ENCODE measurements around the gene EFNB1.

Gene EFNB1

DNA sequence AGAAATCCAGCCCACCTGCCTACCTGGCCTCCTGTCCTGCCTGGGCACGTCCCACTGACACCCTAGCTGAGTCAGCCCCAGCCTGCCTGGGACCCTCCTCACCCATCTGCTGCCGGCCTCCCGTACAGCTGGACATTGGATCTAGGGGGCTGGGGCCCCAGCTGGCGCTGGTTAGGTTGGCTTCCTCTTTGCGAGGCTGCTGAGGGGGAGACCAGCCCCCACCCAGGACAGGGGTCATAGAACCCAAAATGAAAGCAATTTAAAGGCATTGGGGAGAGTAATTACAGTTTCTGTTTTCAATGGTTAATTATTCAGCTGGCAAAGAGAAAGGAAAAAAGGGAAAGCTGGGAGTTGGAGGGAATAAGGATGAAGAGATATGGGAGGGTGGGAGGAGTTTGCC lies 15.8 kb downstream of the EFNB1 start:
- no peak for DNase-seq

DNA sequence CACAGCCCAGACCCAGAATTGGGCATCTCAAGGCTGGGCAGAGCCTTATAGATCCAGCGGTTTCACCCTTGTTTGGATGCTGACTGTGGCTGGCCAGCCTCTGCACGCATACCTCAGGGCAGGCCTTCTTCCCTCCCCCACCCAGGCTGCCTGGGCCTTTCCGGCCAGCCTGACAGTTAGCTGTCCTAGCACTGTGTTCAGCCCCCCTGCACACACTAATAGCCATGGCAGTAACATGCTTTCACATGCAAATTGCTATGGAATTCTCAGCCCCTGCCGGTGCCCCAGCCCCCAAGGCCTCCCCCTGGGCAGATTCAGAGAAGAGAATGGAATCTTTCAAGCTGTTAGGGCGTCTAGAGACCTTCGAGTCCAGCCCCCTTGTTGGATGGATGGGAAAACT lies 17.7 kb downstream of the EFNB1 start:
- DNase-seq = no peak

DNA sequence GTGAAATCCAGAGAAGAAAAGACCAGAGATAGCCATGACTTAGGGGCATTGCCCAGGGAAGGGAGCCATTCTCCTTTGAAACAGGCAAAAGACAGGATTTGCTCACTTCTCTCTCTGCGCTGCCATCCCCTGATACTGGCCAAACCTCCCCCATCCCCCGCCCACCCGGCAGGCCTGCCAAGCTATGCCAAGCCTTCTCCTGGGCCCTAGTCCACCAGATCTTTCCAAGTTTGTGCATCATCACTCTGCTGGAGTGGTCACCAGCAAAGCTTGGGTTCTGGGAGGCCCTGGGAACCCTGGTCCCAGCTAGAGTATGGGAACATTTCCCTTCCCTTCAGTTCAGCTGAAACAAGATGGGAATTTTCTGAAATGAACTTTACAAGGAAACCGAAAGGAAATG lies 18.4 kb downstream of the EFNB1 start:
- no peak for DNase-seq

DNA sequence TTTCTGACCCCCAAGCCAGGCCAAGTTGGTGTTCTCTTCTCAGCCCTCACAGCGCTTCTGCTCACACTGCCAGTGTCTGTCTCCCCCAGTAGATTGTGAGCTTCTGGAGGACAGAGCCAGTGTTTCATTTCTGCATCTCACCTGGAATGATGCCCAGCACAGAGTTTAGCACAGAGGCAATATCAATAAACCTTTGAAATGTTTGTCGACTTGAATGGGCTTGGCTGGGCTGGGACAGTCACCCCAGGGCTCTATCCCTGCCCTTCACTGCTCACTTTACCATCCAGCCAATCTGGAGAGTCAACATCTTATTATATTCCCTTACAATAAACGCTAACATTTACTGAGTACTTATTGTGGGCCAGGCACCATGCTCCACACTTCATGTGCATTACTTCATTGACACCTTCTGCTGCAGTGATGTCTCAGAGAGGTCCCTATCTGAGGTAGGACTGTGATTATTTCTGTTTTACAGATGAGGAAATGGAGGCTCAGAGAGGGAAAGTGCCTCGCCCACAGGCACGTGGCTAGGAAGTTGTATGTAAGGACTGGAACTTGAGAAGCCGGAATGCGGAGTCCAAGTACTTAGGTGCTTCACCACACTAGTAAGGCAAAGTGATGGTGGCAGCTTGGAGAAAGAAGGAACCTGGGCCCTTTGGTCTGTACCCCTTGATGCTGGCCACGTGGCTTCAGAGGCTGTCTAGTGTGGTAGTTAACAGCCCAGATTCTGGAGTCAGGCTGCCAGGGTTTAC lies 19.5 kb downstream of the EFNB1 start:
- no peak for DNase-seq

DNA sequence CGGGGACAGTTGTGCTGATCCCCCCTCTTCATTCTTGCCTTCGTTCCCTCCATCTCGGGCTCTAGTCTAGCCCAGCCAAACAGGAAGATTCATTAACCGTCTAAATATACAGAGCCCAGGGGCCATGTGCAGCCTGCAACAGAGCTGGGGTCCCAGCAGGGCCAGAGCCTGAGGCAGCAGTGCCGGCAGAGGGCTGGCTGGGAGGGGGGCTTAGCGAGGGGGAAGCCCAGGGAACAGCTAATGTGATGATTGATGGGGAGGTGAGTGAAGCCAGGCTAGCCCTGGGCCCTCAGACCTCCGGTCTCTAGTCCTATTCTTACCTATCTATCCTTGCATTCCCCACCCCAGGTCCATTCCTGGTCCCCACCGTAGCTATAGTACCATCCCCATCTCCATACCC lies 22.3 kb downstream of the EFNB1 start:
- no peak for DNase-seq

DNA sequence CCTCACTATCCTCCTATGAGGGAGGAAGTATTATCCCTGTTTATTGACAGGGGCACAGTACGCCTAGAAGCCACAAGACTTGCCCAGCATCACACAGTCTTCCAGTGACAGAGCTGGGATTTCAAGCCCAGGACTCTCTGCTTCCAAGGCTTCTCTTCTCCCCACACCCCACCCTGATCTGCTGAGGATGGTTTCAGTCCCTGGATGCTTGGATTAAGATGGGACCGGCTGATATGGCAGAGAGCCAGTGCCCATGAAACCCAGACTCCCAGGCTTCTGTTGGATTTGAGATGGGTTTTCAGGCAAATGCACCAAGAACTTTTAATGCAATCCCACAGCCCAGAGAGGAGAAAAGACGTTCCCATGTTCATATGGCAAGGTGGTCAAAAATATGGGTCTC lies 23.2 kb downstream of the EFNB1 start:
- no peak for DNase-seq

DNA sequence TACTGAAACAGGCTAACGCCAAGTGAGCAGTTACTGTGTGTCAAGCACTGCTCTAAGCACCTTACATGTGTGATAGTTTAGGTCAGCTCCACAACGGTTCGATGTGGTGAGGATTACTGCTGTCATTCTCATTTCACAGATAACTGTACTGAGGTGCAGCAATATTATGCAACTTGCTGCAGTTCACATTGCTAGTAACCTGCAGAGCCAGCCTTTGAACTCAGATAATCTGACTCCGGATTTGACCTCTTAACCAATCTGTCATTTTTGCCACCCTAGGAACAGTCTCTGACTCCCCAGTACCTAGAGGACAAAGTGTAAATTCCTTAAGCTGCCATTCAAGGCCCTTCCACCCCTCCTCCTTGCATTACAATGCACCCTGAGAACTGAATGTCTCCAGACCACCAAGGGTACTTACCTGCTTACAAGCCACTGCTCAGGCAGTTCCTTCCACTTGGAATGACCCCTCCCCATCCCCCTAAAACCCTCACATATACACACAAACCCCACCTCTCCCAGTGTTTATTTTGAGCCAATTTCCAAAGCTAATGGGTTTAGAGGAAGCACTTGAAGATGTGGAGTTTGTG lies 24.9 kb downstream of the EFNB1 start:
- no peak for DNase-seq

DNA sequence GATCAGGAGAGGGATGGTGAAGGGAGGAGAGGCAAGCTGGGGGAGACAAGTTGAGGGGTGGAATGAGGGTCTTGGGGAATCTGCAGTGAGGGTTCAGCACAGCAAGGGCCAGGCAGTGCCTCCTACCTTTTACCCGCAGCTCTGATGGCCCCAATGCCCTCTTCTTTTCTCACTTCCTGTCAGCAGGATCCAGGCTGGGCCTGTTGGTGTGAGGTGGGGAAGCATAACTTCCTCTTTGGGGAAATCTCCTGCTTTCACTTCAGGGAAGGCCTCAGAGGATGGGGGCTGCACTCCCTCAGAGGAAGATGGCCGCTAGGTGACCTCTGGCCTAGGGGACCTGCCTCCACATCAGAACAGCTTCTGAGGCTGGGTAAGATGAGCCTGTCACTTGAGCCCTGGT lies 36.5 kb downstream of the EFNB1 start:
- DNase-seq = no peak

DNA sequence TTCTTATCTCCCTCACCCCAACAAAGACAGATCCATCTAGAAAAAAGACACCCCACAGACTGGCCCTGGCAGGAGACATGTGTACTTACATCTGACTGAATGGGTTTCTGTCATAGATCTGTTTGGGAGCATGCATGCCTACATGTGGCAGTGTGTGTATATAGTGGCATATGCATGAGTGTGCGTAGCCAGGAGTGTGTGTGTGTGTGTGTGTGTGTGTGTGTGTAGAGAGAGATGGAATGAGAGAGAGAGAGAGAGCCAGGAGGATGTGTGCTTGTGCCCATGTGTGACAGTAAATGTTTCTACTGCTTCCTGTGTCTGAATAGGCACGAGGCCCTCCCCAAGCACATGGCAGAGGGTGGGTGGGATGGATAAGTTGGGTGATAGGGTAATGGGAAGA lies 37.1 kb downstream of the EFNB1 start:
- DNase-seq = no peak

DNA sequence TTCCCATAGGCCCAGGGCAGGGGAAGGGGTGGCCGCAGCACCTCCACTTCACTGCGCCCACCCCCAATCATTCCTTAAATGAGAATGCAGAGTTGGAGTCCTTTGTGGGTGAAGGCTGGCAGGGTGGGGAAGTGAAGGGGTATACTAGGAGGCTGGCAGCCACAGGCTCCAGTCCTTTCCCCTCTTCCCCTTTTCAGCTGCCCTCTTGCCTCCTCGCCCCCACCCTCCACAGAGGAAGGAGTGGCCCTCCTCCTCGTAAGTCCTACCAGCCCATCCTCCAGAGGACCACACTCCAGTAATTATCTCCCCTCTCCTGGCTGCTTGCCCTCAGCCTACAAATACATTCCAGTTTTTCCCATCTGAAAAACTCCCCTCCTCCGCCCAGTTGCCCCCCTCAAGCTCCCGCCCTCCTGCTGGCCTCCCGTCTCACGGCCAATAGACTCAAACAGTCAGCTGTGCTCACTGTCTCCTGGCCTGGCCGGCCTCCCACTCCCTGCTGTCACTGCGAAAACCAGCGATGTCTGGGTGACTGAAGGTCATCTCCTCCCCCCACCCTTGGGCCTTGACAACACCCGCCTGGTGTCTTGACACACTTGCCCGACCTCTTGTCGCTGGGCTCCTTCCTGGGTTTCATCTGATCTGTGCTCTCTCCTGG lies 38.8 kb downstream of the EFNB1 start:
- no peak for DNase-seq

DNA sequence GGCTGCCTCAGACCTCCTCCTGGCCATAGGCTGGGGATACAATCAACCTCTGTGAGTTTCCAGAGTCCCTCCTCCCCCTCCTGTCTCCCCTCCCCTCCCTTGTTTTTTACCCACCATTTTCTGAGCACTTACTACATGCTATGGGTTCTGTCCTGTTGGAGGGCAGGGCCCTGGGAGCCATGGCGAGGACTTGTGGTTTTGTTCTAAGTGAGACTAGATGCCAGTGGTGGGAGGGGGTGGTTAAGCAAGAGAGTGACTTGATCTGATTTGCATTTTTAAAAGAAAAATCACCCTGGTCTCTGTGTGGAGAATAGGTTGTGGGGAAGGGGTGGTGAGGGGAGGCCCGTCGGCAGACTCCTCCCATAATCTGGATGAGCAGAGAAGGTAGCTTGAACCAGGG lies 39.5 kb downstream of the EFNB1 start:
- no peak for DNase-seq

DNA sequence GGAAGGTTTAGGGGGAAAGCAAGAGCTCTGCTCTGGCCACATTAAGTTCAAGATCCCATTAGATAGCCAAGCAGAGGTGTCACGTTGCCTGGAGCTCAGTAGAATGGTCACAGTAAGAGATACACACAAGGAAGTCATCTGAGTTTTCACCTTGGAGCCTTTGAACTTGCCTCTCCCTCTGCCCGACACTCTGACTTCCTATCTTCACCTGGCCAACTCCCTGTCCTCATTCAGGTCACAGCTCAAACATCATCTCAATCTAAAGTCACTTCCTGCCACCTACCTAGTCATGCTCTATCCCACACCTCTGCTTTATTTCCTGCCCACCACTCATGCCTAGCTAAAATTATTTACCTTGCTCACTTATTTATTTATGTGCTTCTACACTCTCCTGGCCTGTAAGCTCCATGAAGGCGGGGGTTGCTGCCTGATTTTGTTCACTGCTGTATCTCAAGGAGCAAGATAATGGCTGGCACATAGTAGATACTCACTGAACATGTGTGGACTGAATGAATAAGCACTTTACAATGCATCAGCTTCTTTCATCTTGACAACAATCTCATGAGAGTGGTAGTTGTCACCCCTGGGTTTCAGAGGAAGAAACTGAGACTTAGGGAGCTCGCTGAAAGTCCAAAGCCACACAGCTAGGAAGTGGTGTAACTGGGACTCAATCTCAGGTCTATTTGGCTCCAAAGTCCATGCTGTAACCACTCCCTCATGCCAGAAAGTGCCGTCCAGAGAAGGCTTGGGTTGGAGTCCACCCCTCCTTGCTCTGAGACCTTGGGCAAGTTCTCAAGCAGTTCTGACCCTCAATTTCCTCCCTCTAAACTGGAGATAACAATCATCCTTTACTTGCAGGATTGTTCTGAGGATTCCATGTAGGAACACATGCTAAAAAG lies 40.3 kb downstream of the EFNB1 start:
- DNase-seq = no peak

DNA sequence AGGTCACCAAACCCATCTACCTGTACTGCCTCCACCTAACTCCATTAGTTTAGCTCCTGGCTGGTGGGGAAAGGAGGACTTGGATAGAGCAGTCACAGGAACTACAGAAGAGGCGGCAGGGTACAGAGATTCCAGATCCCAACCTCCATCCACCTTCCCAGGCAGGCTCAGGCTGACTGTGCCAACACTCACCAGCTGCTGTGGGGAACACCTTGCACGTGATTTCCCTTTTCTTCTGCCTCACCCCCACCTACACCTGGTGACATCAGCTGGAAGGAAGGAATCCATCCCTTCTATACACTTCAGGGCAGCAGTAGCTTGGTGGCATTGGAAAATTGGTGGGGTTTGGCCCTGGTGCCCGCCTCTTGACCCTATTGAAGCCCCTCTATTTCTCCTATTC lies 41.5 kb downstream of the EFNB1 start:
- no peak for DNase-seq

DNA sequence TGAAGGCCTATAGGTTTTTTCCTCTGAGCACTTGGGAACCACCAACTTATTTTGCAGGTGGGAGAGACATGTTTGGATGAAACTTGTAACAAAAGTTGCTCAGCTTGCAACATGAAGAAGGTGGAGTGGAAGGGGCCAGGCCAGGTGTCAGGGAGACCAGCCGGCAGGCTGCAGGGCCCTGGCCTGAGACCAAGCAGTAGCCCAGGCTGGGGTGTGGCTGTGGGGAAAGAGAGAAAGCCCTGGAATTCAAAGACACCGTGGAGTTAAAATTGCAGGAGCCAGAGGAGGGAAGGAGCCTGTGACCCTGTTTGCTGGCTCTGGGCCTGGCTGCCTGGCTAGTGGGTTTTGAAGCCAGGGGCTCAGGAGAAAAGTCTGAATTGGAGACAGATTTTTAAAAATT lies 43.4 kb downstream of the EFNB1 start:
- DNase-seq = no peak

DNA sequence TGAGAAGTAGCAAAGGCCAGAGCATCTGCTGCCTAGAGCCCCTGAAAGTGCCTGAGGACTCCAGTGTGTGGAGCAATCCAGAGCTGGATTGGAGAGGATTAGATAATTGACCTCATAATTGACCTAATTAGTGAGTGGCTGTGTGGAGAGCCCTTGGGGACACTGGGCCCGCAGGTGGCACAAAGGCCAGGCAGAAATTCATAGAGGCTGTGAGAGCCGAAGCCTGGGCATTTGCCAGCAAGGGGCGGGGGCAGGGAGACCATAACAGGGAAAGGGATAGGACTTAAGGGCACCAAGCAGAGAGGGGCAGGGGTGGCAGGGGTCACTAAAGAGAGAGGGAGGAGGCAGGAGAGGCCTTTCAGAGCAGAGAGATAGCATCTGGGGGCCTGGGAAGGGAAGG lies 45.3 kb downstream of the EFNB1 start:
- DNase-seq = no peak

DNA sequence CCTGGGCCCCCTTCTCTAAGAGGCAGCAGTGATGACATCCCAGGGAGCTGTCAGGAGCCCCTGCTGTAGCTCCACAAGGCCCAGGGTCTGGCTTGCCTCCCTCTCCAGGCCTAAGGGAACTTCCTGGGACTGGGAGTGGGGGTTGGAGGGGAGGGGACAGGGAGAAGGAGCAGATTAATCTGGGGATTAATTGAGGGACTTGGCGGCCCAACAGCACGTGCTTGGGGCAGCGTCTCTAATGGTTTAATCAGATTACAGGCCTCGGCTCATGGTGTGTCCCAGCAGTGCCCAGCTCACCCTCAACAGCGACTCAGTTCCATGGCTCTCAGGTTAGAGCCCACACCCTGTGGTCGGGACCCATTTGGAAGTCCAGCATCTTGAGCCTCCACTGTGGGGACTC lies 47.9 kb downstream of the EFNB1 start:
- DNase-seq = no peak

DNA sequence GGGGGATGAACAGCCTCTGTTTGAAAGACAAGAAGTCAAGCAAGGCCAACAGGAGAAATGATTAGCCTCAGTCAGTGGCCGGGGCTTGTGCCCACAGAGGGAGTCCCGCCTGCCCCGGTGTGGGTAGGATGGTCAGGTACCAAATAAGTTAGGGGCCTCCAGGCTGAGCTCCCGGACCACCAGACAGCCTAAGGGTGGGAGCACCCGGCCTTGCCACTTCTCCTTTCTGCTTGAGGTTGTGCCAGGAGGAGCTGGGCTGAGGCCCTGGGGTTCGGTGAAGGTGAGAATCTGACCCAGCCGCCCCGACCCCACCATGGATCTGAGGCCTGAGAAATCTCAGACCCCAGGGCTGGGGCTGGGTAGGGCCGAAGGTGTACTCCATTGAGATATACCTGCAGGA lies 48.8 kb downstream of the EFNB1 start:
- DNase-seq = no peak

DNA sequence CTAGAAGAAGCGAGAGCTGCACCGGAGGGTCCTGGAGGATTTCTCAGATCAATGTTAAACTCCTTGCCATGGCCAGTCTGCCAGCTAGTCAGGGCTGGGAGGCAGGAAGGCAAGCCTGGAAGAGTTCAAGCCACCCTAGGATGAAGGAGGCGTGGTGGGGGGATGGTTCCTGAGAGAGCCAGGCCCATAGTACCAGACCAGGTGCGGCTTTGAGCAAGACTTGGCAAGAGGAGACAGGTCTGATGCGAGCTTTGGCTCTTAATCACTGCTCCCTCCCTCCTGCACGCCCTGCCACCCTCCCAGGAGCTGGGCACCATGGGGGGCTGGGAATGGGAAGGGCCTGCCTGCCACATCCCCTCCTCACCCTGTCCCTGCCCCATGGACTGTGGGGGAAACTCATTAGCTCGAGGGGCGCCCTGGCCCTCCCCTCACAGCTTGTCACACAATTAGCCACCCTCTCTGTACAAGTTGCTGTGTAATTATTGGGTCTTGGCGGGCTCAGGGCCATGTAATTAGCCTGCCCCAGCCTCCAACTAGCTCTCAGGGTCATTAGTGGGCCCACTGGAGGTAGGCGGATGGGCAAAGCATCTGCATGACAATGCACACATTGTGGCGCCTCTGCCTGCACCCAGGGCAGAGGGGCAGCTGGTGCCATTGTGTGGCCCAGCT lies 50.3 kb downstream of the EFNB1 start:
- peak; percentile 11 for DNase-seq

DNA sequence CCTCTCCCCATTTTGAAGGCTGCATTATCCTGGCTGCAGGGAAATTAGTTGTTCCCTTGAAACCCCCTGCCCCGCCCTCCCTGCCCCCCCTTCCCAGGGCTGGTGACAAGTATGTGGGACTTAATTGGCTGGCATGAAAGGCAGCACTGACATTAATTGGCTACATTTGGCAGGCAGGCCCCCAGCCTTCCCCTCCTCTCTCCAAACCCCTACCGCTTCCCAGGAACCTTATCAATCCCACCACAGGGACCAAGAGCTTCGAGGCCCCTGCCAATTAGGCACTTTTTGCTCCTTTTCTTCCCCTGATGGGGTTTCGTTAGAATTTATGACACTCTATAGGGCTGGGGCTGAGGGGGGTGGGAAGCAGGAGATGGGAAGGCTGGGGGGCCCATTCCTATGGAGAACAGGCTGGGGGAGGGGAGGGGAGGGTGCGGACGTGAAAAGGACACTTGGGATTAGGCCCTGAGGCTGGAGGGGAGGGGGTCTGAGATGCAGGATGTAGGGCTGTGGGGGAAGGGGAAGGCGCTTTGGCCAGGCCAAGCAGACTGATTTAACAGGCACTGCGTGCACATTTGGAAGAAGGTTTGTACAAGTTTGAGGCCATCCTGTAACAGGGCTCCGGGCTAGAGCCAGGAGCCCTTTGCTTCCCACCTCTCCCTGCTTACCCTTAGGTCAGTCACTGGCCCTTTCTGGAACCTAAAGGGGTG lies 52.2 kb downstream of the EFNB1 start:
- DNase-seq = no peak

DNA sequence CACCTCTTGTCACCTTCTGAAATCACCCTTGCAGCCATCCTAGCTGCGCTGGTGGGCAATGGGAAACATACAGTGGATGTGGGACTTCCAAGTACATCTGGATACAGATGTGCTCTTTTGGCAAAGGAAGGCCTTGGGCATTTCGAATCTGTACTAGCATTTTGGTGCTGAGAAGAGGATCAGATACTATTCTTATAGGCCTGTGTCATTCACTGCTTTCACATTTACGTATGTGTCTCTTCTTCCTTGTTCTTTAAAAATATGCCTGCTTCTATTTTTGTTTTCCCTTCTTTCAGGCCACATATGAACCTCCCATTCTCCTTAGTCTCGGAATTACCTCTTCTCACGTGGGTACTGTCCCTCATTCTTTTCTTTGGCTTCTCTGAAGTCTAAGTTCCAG lies 53.1 kb downstream of the EFNB1 start:
- no peak for DNase-seq

DNA sequence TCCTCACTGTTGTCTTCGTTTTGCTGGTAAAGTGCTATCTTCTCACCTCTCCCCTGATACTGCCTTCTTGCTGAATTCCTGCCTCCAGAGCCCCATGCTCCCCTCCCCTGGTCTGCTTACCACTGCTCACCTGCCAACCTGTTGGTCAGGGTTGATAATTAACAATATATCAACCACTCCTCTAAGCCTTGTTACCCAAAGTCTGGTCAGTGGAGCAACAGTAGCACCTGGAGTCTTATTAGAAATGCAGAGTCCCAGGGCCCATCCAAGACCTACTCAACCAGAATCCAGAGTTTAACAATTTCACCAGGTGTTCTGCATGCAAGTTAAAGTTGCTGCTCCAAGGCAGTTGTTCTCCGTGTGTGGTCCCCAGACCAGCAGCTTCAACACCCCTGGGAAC lies 55.0 kb downstream of the EFNB1 start:
- DNase-seq = no peak

DNA sequence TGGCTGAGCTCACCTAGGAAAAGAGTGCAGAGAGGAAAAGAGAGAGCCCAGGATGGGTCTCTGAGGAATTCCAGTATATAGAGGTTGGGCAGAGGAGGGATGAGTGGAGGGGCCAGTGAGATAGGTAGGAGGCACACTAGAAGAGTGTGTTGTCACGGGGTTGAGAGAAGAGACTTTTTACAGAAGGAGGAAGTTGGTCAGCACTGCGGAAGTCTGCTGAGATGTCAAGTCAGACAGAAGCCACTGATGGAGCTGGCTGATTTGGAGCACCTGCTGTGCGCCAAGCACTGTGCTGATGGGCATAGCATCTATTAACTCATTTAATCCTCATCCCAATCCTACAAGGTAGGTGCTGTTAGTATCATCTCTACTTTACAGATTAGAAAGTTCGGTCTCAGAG lies 60.4 kb downstream of the EFNB1 start:
- DNase-seq = no peak
